GM12878 (cell line): ENCODE results near the gene GMCL2. TPM values are rescaled to one million over a fixed set of nuclear protein-coding genes. Genes with fewer than 3 reads are reported as not detected.

Experiments used
- ATAC-seq: fragments of 200-7000 bp; cut with Tn5 transposase; 3 replicates; pipeline ENCODE4 v1.9.1; 2020; ENCODE audit warnings: mild to moderate bottlenecking, moderate library complexity
- BruUV-seq: library from RNA; stranded (reverse); fragments of 400-500 nt; replicated peaks from 2 replicates; lab custom pipeline; 2021; lab: Mats Ljungman, UMichigan
- CTCF ChIA-PET: fragments of 300-600 bp; sonication (Branson Sonifier 250); formaldehyde crosslinking; extraction: SDS; loops from one replicate; lab custom pipeline; 2021; ENCODE audit warnings: inconsistent platforms; lab: Yijun Ruan, JAX
- POLR2A ChIA-PET: fragments of 350-600 bp; formaldehyde crosslinking; extraction: SDS; loops from one replicate; lab custom pipeline; 2021; ENCODE audit warnings: inconsistent platforms; lab: Charles Lee
- RAD21 ChIA-PET: fragments of 300-600 bp; sonication (Branson Sonifier 250); formaldehyde crosslinking; loops from one replicate; lab custom pipeline; 2023; ENCODE audit warnings: antibody characterized with exemption; ENCODE audit not compliant: unreplicated experiment; lab: Charles Lee
- SMC1A ChIA-PET: fragments of 300-600 bp; sonication (Branson Sonifier 250); formaldehyde crosslinking; loops from one replicate; lab custom pipeline; 2023; ENCODE audit not compliant: unreplicated experiment, uncharacterized antibody; lab: Charles Lee
- DNase-seq: peaks from one replicate; pipeline ENCODE4 v3.0.0-alpha.2; 2011; ENCODE audit warnings: low read depth, low spot score
- FAIRE-seq: peaks from 3 replicates; lab custom pipeline; 2011; peaks lifted over from hg19 to GRCh38; lab: Jason Lieb, UNC
- H2AFZ ChIP-seq: 2 replicates; pipeline ENCODE4 v1.6.0; 2011; ENCODE audit warnings: low read depth, low read length, control low read depth; ENCODE audit not compliant: control insufficient read depth
- H3K27ac ChIP-seq: 2 replicates; pipeline ENCODE4 v1.5.1; 2011; ENCODE audit warnings: control low read depth; ENCODE audit not compliant: control insufficient read depth, insufficient read depth
- H3K27me3 ChIP-seq, 2 experiments: replicated peaks in 1 of 2; 2 replicates each; pipeline versions ENCODE4 v1.6.0 to v1.6.1; 2011; ENCODE audit warnings: low read length in 1 of 2; ENCODE audit not compliant: control insufficient read depth in 2 of 2, insufficient read depth in 2 of 2
- H3K36me3 ChIP-seq, 2 experiments: 2 replicates each; pipeline ENCODE4 v1.5.1; 2011; ENCODE audit warnings: low read length in 1 of 2; ENCODE audit not compliant: control insufficient read depth in 2 of 2, insufficient read depth in 2 of 2
- H3K4me1 ChIP-seq: 2 replicates; pipeline ENCODE4 v1.6.1; 2011; ENCODE audit warnings: mild to moderate bottlenecking, low read length, moderate library complexity, mixed read lengths; ENCODE audit not compliant: control insufficient read depth, insufficient read depth
- H3K4me2 ChIP-seq: 2 replicates; pipeline ENCODE4 v1.6.0; 2011; ENCODE audit warnings: control low read depth; ENCODE audit not compliant: control insufficient read depth, insufficient read depth
- H3K4me3 ChIP-seq: fragments of 200-600 bp; sonication (generic); 2 replicates; pipeline ENCODE4 v1.5.1; 2016
- H3K79me2 ChIP-seq: 2 replicates; pipeline ENCODE4 v1.6.0; 2011; ENCODE audit warnings: low read length; ENCODE audit not compliant: control insufficient read depth, insufficient read depth
- H3K9ac ChIP-seq: 2 replicates; pipeline ENCODE4 v1.8.0; 2011; ENCODE audit warnings: low read length, control low read depth, mixed read lengths; ENCODE audit not compliant: control insufficient read depth, insufficient read depth
- H3K9me3 ChIP-seq: replicated peaks from 3 replicates; pipeline ENCODE4 v1.5.1; 2011; ENCODE audit warnings: mild to moderate bottlenecking, low read length; ENCODE audit not compliant: control insufficient read depth, insufficient read depth
- H4K20me1 ChIP-seq: 2 replicates; pipeline ENCODE4 v1.6.0; 2011; ENCODE audit not compliant: control insufficient read depth, insufficient read depth
- EED ChIP-seq: sonication (generic); IDR thresholded peaks from 2 replicates; pipeline ENCODE4 v1.6.1; 2016; ENCODE audit warnings: antibody characterized with exemption, low read depth
- PKNOX1 ChIP-seq: fragments of 450-650 bp; IDR thresholded peaks from 2 replicates; pipeline ENCODE4 v1.6.1; 2016; ENCODE audit warnings: mild to moderate bottlenecking
- POLR2AphosphoS2 ChIP-seq: IDR thresholded peaks from 2 replicates; pipeline ENCODE4 v1.6.1; 2011; ENCODE audit warnings: low read depth, mild to moderate bottlenecking, low read length, improper control_type of control experiment, moderate library complexity
- POLR2AphosphoS5 ChIP-seq: IDR thresholded peaks from 2 replicates; pipeline ENCODE4 v1.6.1; 2011; ENCODE audit warnings: mild to moderate bottlenecking, low read length, inconsistent platforms
- PRDM15 ChIP-seq: fragments of 450-650 bp; formaldehyde crosslinking; IDR thresholded peaks from 2 replicates; pipeline ENCODE4 v1.4.0; 2020; ENCODE audit warnings: mild to moderate bottlenecking, moderate library complexity
- RFX5 ChIP-seq: IDR thresholded peaks from 2 replicates; pipeline ENCODE4 v1.6.1; 2011; ENCODE audit warnings: low read depth, low read length, improper control_type of control experiment
- SRF ChIP-seq, 2 experiments: IDR thresholded peaks; 2 replicates each; pipeline ENCODE4 v1.6.1; 2011; ENCODE audit warnings: low read depth in 2 of 2, low read length in 2 of 2, mild to moderate bottlenecking in 1 of 2, moderate library complexity in 1 of 2
- STAT1 ChIP-seq: fragments of 450-650 bp; conservative IDR thresholded peaks from 2 replicates; pipeline ENCODE4 v1.6.1; 2014; ENCODE audit warnings: antibody characterized with exemption, mild to moderate bottlenecking
- USF2 ChIP-seq: IDR thresholded peaks from 2 replicates; pipeline ENCODE4 v1.6.1; 2011; ENCODE audit warnings: low read depth, low read length, improper control_type of control experiment, borderline replicate concordance
- WGBS: methylation state at CpG from one replicate; pipeline ENCODE4 v1.1.6; 2016; ENCODE audit warnings: low lambda C conversion rate; ENCODE audit not compliant: insufficient replicate concordance, insufficient coverage; ENCODE audit errors: missing lambda C conversion rate; 5-methylcytosine and 5-hydroxymethylcytosine counted together
- in situ Hi-C: fragments of 300-500 bp; cut with MboI; formaldehyde crosslinking; loops from 9 replicates; pipeline ENCODE4 v1.14.3; 2018; ENCODE audit warnings: mixed read lengths
- intact Hi-C: fragments of 100-400 bp; cut with micrococcal nuclease; formaldehyde crosslinking; loops from one replicate; pipeline ENCODE4 v1.14.2; 2022; ENCODE audit not compliant: unreplicated experiment
- polyA plus RNA-seq, 11 experiments: library from polyadenylated mRNA; depleted of rRNA in 4 of 11; unstranded in 6 of 11; stranded (reverse) in 5 of 11; fragments of >200 nt; fragmentation: Nextera tagmentation in 4 of 11; fragmentation: Illumina TruSeq in 1 of 11; extraction: Ambion mirVana in 4 of 11; extraction: Trizol in 1 of 11; gene quantifications; 1 replicate in 1 of 11; 2 replicates in 10 of 11; pipeline versions ENCODE4 v1.2.1 to v1.2.3, GENCODE V29; 2011 to 2016; ENCODE audit warnings: inconsistent platforms in 2 of 11, missing spikeins in 2 of 11, low read depth in 1 of 11
- total RNA-seq, 4 experiments: library from RNA; depleted of rRNA in 3 of 4; stranded (reverse); fragments of >200 nt in 3 of 4; fragmentation: Illumina TruSeq in 1 of 4; extraction: Trizol in 1 of 4; gene quantifications; 2 replicates each; pipeline versions ENCODE4 v1.2.1 to v1.2.3, GENCODE V29; 2013 to 2021

GMCL2 gene
- total and polyA plus RNA-seq, 10 of the 15 experiments (the other 5 are each of a cell fraction or from before 2014, with no cell fraction given), result 0.07 TPM; not detected in 9

- DNase-seq (no peak), FAIRE-seq (no peak), ATAC-seq (peak; percentile 50; the same call in 2 of the 3 replicates)
- TF ChIP-seq POLR2AphosphoS2 (no peak), PRDM15 (CRISPR knock-in tag) (no peak), PKNOX1 (no peak), STAT1 (no peak), POLR2AphosphoS5 (no peak), EED (no peak), SRF (IDR thresholded peaks at IDR 0.05; ENCODE audit: low read depth in 2 of 2, low read length in 2 of 2) (no peak), USF2 (no peak), RFX5 (no peak)
- POLR2A ChIA-PET, result interaction anchor here (0.6 kb wide), 1 partner anchor 981 kb away, joined by 4 read pairs; no protein-coding TSS in a partner anchor
- no peaks in the 10 kb centered on the region for H4K20me1 ChIP-seq
- RAD21 ChIA-PET, result no interaction called here
- H3K9ac ChIP-seq, result no peak overlapping the region
- BruUV-seq, result no TSS peak
- H2AFZ ChIP-seq, result no peak overlapping the region
- SMC1A ChIA-PET, result no interaction called here
- no peak overlapping the region for H3K27ac ChIP-seq
- H3K79me2 ChIP-seq, result no peaks in the 10 kb centered on the region
- H3K4me2 ChIP-seq, result no peak overlapping the region
- H3K9me3 ChIP-seq, result no peaks in the 10 kb centered on the region
- 4% methylated on average over 6 of the region's 7 CpGs for WGBS
- peaks cover 0 to 5% of the 10 kb centered on the region in 2 experiments; a peak in 3 of 4 replicates for H3K27me3 ChIP-seq
- in situ Hi-C loops (no loop called here), intact Hi-C loops (no loop called here)
- CTCF ChIA-PET, result no interaction called here
- H3K4me1 ChIP-seq, result no peaks in the 10 kb centered on the region
- H3K36me3 ChIP-seq, result no peaks in the 10 kb centered on the region
- H3K4me3 ChIP-seq, result no peak overlapping the region
Observed at GRCh38 chr5:178194026-178194425, 6.9 kb upstream of the GMCL2 start.
